Chondrocyte (in vitro differentiated cells): ENCODE measurements around the gene WDR33. TPM values are rescaled to one million over a fixed set of nuclear protein-coding genes. Genes with fewer than 3 reads are reported as not detected.

Experiments used
- DNase-seq: peaks from one replicate; pipeline ENCODE4 v3.0.0; 2021; ENCODE audit warnings: mixed read lengths, low spot score
- H3K27ac Mint-ChIP-seq: one replicate; pipeline ENCODE4 v1.8.0; 2021; ENCODE audit warnings: mild to moderate bottlenecking, moderate library complexity, mixed read lengths; ENCODE audit not compliant: unreplicated experiment
- H3K27me3 Mint-ChIP-seq: 2 replicates; pipeline ENCODE4 v1.8.0; 2021; ENCODE audit warnings: low read depth, mixed read lengths
- H3K36me3 Mint-ChIP-seq: 2 replicates; pipeline ENCODE4 v1.8.0; 2021; ENCODE audit warnings: low read depth, mixed read lengths
- H3K4me1 Mint-ChIP-seq: 2 replicates; pipeline ENCODE4 v1.8.0; 2021; ENCODE audit warnings: low read depth, mild to moderate bottlenecking, mixed read lengths
- H3K4me3 Mint-ChIP-seq: one replicate; pipeline ENCODE4 v1.8.0; 2021; ENCODE audit warnings: mild to moderate bottlenecking, moderate library complexity, mixed read lengths; ENCODE audit not compliant: unreplicated experiment
- H3K9me3 Mint-ChIP-seq: 2 replicates; pipeline ENCODE4 v1.8.0; 2021; ENCODE audit warnings: low read depth, mixed read lengths
- total RNA-seq: library from RNA; stranded (reverse); gene quantifications from 3 replicates; pipeline ENCODE4 v1.2.1, GENCODE V29; 2021
- TF ChIP-seq, protein P1 (sequence below): fragments of 200-600 bp; sonication (generic); IDR thresholded peaks from 2 replicates; pipeline ENCODE4 v1.5.0; 2021; ENCODE audit warnings: antibody characterized with exemption, mild to moderate bottlenecking, moderate library complexity

The WDR33 gene
- total RNA-seq, 1 donor from 2014 or later = 37.2 TPM

DNA sequence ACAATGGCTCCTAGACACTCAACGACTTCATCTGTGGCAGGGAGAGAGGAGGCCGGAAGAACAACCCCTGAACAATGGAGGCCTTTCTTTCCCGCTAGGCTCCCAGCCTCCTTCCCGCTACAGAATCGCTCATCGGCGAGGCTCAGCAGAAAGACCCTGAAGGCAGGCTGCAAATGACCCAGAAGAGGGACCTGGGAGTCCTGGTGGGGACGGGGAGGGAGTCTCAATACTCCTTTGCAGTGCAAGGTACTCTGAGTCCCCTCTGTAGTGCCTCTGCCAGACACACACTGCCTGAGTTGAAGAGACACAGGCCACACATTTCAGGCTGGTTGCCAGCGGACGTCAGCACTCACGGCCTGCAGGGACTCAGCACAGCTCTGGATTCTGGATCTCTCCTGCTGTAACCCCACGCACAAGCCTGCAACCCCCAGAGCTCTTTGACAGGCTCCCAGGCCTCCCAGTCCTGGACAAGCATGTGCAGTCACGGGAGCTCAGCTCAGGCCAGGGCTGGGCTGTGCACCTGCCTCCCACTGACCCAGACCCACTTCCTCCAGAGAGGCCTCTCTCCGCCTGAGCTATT, 158.9 kb downstream of the WDR33 start:
- H3K27me3 Mint-ChIP-seq = no peaks in the 10 kb centered on the region
- TF ChIP-seq, protein P1, sequence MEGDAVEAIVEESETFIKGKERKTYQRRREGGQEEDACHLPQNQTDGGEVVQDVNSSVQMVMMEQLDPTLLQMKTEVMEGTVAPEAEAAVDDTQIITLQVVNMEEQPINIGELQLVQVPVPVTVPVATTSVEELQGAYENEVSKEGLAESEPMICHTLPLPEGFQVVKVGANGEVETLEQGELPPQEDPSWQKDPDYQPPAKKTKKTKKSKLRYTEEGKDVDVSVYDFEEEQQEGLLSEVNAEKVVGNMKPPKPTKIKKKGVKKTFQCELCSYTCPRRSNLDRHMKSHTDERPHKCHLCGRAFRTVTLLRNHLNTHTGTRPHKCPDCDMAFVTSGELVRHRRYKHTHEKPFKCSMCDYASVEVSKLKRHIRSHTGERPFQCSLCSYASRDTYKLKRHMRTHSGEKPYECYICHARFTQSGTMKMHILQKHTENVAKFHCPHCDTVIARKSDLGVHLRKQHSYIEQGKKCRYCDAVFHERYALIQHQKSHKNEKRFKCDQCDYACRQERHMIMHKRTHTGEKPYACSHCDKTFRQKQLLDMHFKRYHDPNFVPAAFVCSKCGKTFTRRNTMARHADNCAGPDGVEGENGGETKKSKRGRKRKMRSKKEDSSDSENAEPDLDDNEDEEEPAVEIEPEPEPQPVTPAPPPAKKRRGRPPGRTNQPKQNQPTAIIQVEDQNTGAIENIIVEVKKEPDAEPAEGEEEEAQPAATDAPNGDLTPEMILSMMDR = no peak
- H3K27ac Mint-ChIP-seq = no peak overlapping the region
- no peak for DNase-seq
- no peak overlapping the region for H3K4me3 Mint-ChIP-seq
- peaks cover 38% of the 10 kb centered on the region for H3K4me1 Mint-ChIP-seq
- H3K9me3 Mint-ChIP-seq = no peaks in the 10 kb centered on the region
- peaks cover 18% of the 10 kb centered on the region for H3K36me3 Mint-ChIP-seq

DNA sequence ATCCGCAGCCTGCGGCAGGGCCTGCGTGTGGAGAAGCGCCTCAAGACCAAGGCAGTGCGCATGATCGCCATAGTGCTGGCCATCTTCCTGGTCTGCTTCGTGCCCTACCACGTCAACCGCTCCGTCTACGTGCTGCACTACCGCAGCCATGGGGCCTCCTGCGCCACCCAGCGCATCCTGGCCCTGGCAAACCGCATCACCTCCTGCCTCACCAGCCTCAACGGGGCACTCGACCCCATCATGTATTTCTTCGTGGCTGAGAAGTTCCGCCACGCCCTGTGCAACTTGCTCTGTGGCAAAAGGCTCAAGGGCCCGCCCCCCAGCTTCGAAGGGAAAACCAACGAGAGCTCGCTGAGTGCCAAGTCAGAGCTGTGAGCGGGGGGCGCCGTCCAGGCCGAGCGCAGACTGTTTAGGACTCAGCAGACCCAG, 159.6 kb downstream of the WDR33 start:
- no peak overlapping the region for H3K27ac Mint-ChIP-seq
- H3K27me3 Mint-ChIP-seq = no peaks in the 10 kb centered on the region
- no peak overlapping the region for H3K4me3 Mint-ChIP-seq
- no peaks in the 10 kb centered on the region for H3K9me3 Mint-ChIP-seq
- peaks cover 18% of the 10 kb centered on the region for H3K36me3 Mint-ChIP-seq
- TF ChIP-seq, protein P1 = no peak
- peaks cover 44% of the 10 kb centered on the region for H3K4me1 Mint-ChIP-seq
- DNase-seq = no peak

Other genes with a start within 250 kb of the WDR33 start
- not detected in 3 replicates for gene GPR17, start 165.0 kb downstream of the WDR33 start, total RNA-seq
- gene LIMS2, start 135.6 kb downstream of the WDR33 start, total RNA-seq = 75.3 to 173 TPM (median 171 TPM) in 3 replicates
- gene SFT2D3, start 109.7 kb downstream of the WDR33 start, total RNA-seq = 5.1 to 7.2 TPM (median 7.1 TPM) in 3 replicates
- 26.2 to 30.1 TPM (median 29.4 TPM) in 3 replicates for gene POLR2D, start 47.0 kb upstream of the WDR33 start, total RNA-seq
- 21.5 to 25.4 TPM (median 25.2 TPM) in 3 replicates for gene AMMECR1L, start 74.8 kb upstream of the WDR33 start, total RNA-seq
- 17.1 to 23.1 TPM (median 18.9 TPM) in 3 replicates for gene SAP130, start 216.9 kb upstream of the WDR33 start, total RNA-seq